HepG2 (cell line): ENCODE data around the gene LOXL3. TPM values are rescaled to one million over a fixed set of nuclear protein-coding genes. Genes with fewer than 3 reads are reported as not detected.
A peak's percentile ranks its signal among the peaks of the same experiment; 100 is the strongest.

Source experiments
- ATF3 ChIP-seq: sonication (generic); formaldehyde crosslinking; IDR thresholded peaks from 2 replicates; pipeline ENCODE4 v1.4.0; 2020; ENCODE audit warnings: missing genetic modification reagents
- CEBPZ ChIP-seq: IDR thresholded peaks from 2 replicates; pipeline ENCODE4 v1.6.1; 2012; ENCODE audit warnings: low read length, improper control_type of control experiment
- EEA1 ChIP-seq: sonication (generic); formaldehyde crosslinking; IDR thresholded peaks from 2 replicates; pipeline ENCODE4 v1.5.1; 2020; ENCODE audit warnings: mild to moderate bottlenecking, missing genetic modification reagents, borderline replicate concordance
- GMEB2 ChIP-seq: IDR thresholded peaks from 2 replicates; pipeline ENCODE4 v1.6.1; 2016; ENCODE audit warnings: missing biosample characterization, missing genetic modification reagents, low read depth
- HNF1B ChIP-seq: sonication (generic); formaldehyde crosslinking; IDR thresholded peaks from 2 replicates; pipeline ENCODE4 v1.5.1; 2020; ENCODE audit warnings: mild to moderate bottlenecking, moderate library complexity, missing genetic modification reagents
- JUN ChIP-seq: sonication (generic); formaldehyde crosslinking; IDR thresholded peaks from 2 replicates; pipeline ENCODE4 v1.4.0; 2020; ENCODE audit warnings: mild to moderate bottlenecking, missing genetic modification reagents
- KLF16 ChIP-seq, 2 experiments: sonication (generic) in 1 of 2; formaldehyde crosslinking in 1 of 2; IDR thresholded peaks; 2 replicates each; pipeline versions ENCODE4 v1.6.1 to v1.8.0; 2016 to 2023; ENCODE audit warnings: missing genetic modification reagents in 2 of 2, missing compliant biosample characterization in 1 of 2
- MYNN ChIP-seq: sonication (generic); formaldehyde crosslinking; IDR thresholded peaks from 2 replicates; pipeline ENCODE4 v1.4.0; 2020; ENCODE audit warnings: mild to moderate bottlenecking, low read depth, missing genetic modification reagents
- PLSCR1 ChIP-seq: sonication (generic); formaldehyde crosslinking; IDR thresholded peaks from 2 replicates; pipeline ENCODE4 v1.5.0; 2020; ENCODE audit warnings: missing genetic modification reagents, mild to moderate bottlenecking, borderline replicate concordance
- RFX1 ChIP-seq: fragments of 450-650 bp; IDR thresholded peaks from 2 replicates; pipeline ENCODE4 v1.6.1; 2017
- TARDBP ChIP-seq: sonication (generic); formaldehyde crosslinking; IDR thresholded peaks from 2 replicates; pipeline ENCODE4 v1.8.0; 2022; ENCODE audit warnings: mild to moderate bottlenecking, missing genetic modification reagents
- TGIF2 ChIP-seq: IDR thresholded peaks from 2 replicates; pipeline ENCODE4 v1.6.1; 2016; ENCODE audit warnings: control low read depth, missing compliant biosample characterization
- TIGD3 ChIP-seq: sonication (generic); formaldehyde crosslinking; IDR thresholded peaks from 2 replicates; pipeline ENCODE4 v1.5.1; 2020; ENCODE audit warnings: mild to moderate bottlenecking, missing genetic modification reagents, borderline replicate concordance
- ZNF564 ChIP-seq: sonication (generic); formaldehyde crosslinking; IDR thresholded peaks from 2 replicates; pipeline ENCODE4 v1.8.1; 2023; ENCODE audit warnings: mild to moderate bottlenecking, missing genetic modification reagents
- ZNF660 ChIP-seq: sonication (generic); formaldehyde crosslinking; IDR thresholded peaks from 2 replicates; pipeline ENCODE4 v1.5.1; 2020; ENCODE audit warnings: mild to moderate bottlenecking, low read depth, missing genetic modification reagents, borderline replicate concordance
- ZNF770 ChIP-seq: sonication (generic); formaldehyde crosslinking; IDR thresholded peaks from 2 replicates; pipeline ENCODE4 v1.5.0; 2020; ENCODE audit warnings: mild to moderate bottlenecking, missing genetic modification reagents
- polyA plus RNA-seq, 8 experiments: library from polyadenylated mRNA; depleted of rRNA in 3 of 8; stranded (reverse) in 7 of 8; unstranded in 1 of 8; fragments of >200 nt; fragmentation: Illumina TruSeq in 4 of 8; extraction: Trizol in 4 of 8; gene quantifications; 2 replicates each; pipeline versions ENCODE4 v1.2.1 to v1.2.3, GENCODE V29; 2011 to 2016; ENCODE audit warnings: low read depth in 4 of 8, missing spikeins in 1 of 8, mixed read lengths in 1 of 8; ENCODE audit not compliant: insufficient read depth in 1 of 8
- total RNA-seq, 5 experiments: library from RNA; depleted of rRNA; stranded (reverse); fragments of >200 nt; fragmentation: Illumina TruSeq; extraction: Trizol; gene quantifications; 2 replicates each; pipeline ENCODE4 v1.2.3, GENCODE V29; 2016; ENCODE audit warnings: low read depth in 1 of 5

Gene LOXL3
- total and polyA plus RNA-seq, 2 of the 13 experiments (the other 11 are each of a cell fraction or from before 2014, with no cell fraction given) = 0.55 to 6.5 TPM

- peak; percentile 44; the same call in 1 of the 2 replicates for TF ChIP-seq TGIF2 (CRISPR knock-in tag)
- TF ChIP-seq TARDBP (CRISPR knock-in tag) = peak; percentile 72
- TF ChIP-seq CEBPZ = no peak
- TF ChIP-seq EEA1 (CRISPR knock-in tag) = no peak
- peak; percentile 70 for TF ChIP-seq HNF1B (CRISPR knock-in tag)
- TF ChIP-seq ZNF564 = no peak
- no peak for TF ChIP-seq JUN (CRISPR knock-in tag)
- no peak for TF ChIP-seq MYNN (CRISPR knock-in tag)
- TF ChIP-seq ZNF770 (CRISPR knock-in tag) = no peak
- TF ChIP-seq KLF16 (CRISPR knock-in tag; IDR thresholded peaks at IDR 0.05) = peak in 1 of 2 experiments; percentile 39; a peak in 1 of 4 replicates
- no peak for TF ChIP-seq ATF3 (CRISPR knock-in tag)
- no peak for TF ChIP-seq GMEB2
- TF ChIP-seq RFX1 = no peak
- TF ChIP-seq ZNF660 (CRISPR knock-in tag) = no peak
- 0 out of 2 replicates have a peak, but pooled peaks have one; percentile 77 for TF ChIP-seq TIGD3 (CRISPR knock-in tag)
- TF ChIP-seq PLSCR1 = no peak
These were observed 40.8 kb downstream of the LOXL3 start (continued) for GRCh38 chr2:74512744-74513604.
